IPS-18a (cell line): ENCODE measurements around the gene DCTN4.
A peak's percentile ranks its signal among the peaks of the same experiment; 100 is the strongest.

ENCODE experiments used
- H3K27ac ChIP-seq: one replicate; pipeline ENCODE4 v1.5.1; 2013; ENCODE audit warnings: low read length
- H3K27me3 ChIP-seq: one replicate; pipeline ENCODE4 v1.6.1; 2013; ENCODE audit warnings: mild to moderate bottlenecking, low read length; ENCODE audit not compliant: control insufficient read depth, insufficient read depth
- H3K36me3 ChIP-seq: one replicate; pipeline ENCODE4 v1.6.1; 2013; ENCODE audit warnings: low read depth, low read length; ENCODE audit not compliant: control insufficient read depth
- H3K4me1 ChIP-seq: one replicate; pipeline ENCODE4 v1.6.1; 2013; ENCODE audit warnings: low read depth, low read length; ENCODE audit not compliant: control insufficient read depth
- H3K4me3 ChIP-seq: one replicate; pipeline ENCODE4 v1.5.1; 2013; ENCODE audit warnings: low read length
- H3K9ac ChIP-seq: one replicate; pipeline ENCODE4 v1.6.1; 2013; ENCODE audit warnings: mild to moderate bottlenecking, low read length, moderate library complexity
- H3K9me3 ChIP-seq: one replicate; pipeline ENCODE4 v1.6.1; 2013; ENCODE audit warnings: low read depth, low read length; ENCODE audit not compliant: control insufficient read depth

The DCTN4 gene

GRCh38 chr5:150777685-150778084, 18.9 kb upstream of the DCTN4 start:
- Histone ChIP-seq H3K4me3 (peak overlapping the region; percentile 91), H3K9ac (no peak overlapping the region), H3K36me3 (no peaks in the 10 kb centered on the region), H3K27ac (no peak overlapping the region), H3K27me3 (peaks cover 20% of the 10 kb centered on the region), H3K9me3 (no peaks in the 10 kb centered on the region), H3K4me1 (peaks cover 11% of the 10 kb centered on the region)

GRCh38 chr5:150774145-150774544, 15.3 kb upstream of the DCTN4 start:
- Histone ChIP-seq H3K27me3 (peaks cover 21% of the 10 kb centered on the region), H3K36me3 (no peaks in the 10 kb centered on the region), H3K27ac (no peak overlapping the region)

GRCh38 chr5:150771034-150771795, 12.4 kb upstream of the DCTN4 start:
- Histone ChIP-seq H3K27me3 (peaks cover 27% of the 10 kb centered on the region), H3K9me3 (no peaks in the 10 kb centered on the region), H3K9ac (no peak overlapping the region), H3K4me3 (no peak overlapping the region), H3K36me3 (no peaks in the 10 kb centered on the region), H3K27ac (no peak overlapping the region), H3K4me1 (no peaks in the 10 kb centered on the region)

More at GRCh38 chr5:150774145-150774544, 15.3 kb upstream of the DCTN4 start:
- Histone ChIP-seq H3K9me3 (no peaks in the 10 kb centered on the region), H3K4me1 (peaks cover 7% of the 10 kb centered on the region), H3K9ac (no peak overlapping the region), H3K4me3 (no peak overlapping the region)

GRCh38 chr5:150766251-150766650, 7.4 kb upstream of the DCTN4 start:
- Histone ChIP-seq H3K27ac (no peak overlapping the region), H3K27me3 (peaks cover 27% of the 10 kb centered on the region)

GRCh38 chr5:150765799-150766169, 7.0 kb upstream of the DCTN4 start:
- Histone ChIP-seq H3K9me3 (no peaks in the 10 kb centered on the region), H3K9ac (no peak overlapping the region), H3K27ac (no peak overlapping the region), H3K4me3 (no peak overlapping the region), H3K36me3 (no peaks in the 10 kb centered on the region), H3K4me1 (no peaks in the 10 kb centered on the region), H3K27me3 (peaks cover 27% of the 10 kb centered on the region)

More at GRCh38 chr5:150766251-150766650, 7.4 kb upstream of the DCTN4 start:
- Histone ChIP-seq H3K4me1 (no peaks in the 10 kb centered on the region), H3K9ac (no peak overlapping the region), H3K4me3 (no peak overlapping the region), H3K36me3 (no peaks in the 10 kb centered on the region), H3K9me3 (no peaks in the 10 kb centered on the region)

GRCh38 chr5:150765011-150765798, 6.4 kb upstream of the DCTN4 start:
- H3K9me3 ChIP-seq: no peaks in the 10 kb centered on the region
- H3K36me3 ChIP-seq: no peaks in the 10 kb centered on the region
- peaks cover 27% of the 10 kb centered on the region for H3K27me3 ChIP-seq
- no peak overlapping the region for H3K4me3 ChIP-seq
- no peak overlapping the region for H3K27ac ChIP-seq
- no peak overlapping the region for H3K9ac ChIP-seq
- no peaks in the 10 kb centered on the region for H3K4me1 ChIP-seq

- no peak overlapping the region for H3K4me3 ChIP-seq
- no peaks in the 10 kb centered on the region for H3K36me3 ChIP-seq
- no peak overlapping the region for H3K9ac ChIP-seq
- no peaks in the 10 kb centered on the region for H3K4me1 ChIP-seq
- peaks cover 23% of the 10 kb centered on the region for H3K27me3 ChIP-seq
- H3K9me3 ChIP-seq: no peaks in the 10 kb centered on the region
- no peak overlapping the region for H3K27ac ChIP-seq
These were observed 5.7 kb upstream of the DCTN4 start for GRCh38 chr5:150764530-150764929.

GRCh38 chr5:150763023-150763769, 4.4 kb upstream of the DCTN4 start:
- no peaks in the 10 kb centered on the region for H3K4me1 ChIP-seq
- H3K9ac ChIP-seq: no peak overlapping the region
- H3K36me3 ChIP-seq: no peaks in the 10 kb centered on the region
- H3K4me3 ChIP-seq: no peak overlapping the region
- peaks cover 15% of the 10 kb centered on the region for H3K27me3 ChIP-seq
- H3K9me3 ChIP-seq: no peaks in the 10 kb centered on the region
- no peak overlapping the region for H3K27ac ChIP-seq

GRCh38 chr5:150762211-150762610, 3.4 kb upstream of the DCTN4 start:
- H3K9ac ChIP-seq: no peak overlapping the region

GRCh38 chr5:150759334-150759583, 442 bp upstream of the DCTN4 start:
- H3K27me3 ChIP-seq: no peaks in the 10 kb centered on the region
- H3K36me3 ChIP-seq: peaks cover 11% of the 10 kb centered on the region
- no peak overlapping the region for H3K27ac ChIP-seq
- no peaks in the 10 kb centered on the region for H3K9me3 ChIP-seq
- peak overlapping the region; percentile 97 for H3K4me3 ChIP-seq
- no peaks in the 10 kb centered on the region for H3K4me1 ChIP-seq
- peak overlapping the region; percentile 82 for H3K9ac ChIP-seq

More at GRCh38 chr5:150762211-150762610, 3.4 kb upstream of the DCTN4 start:
- H3K27me3 ChIP-seq: peaks cover 6% of the 10 kb centered on the region
- H3K4me3 ChIP-seq: no peak overlapping the region
- H3K27ac ChIP-seq: no peak overlapping the region
- no peaks in the 10 kb centered on the region for H3K9me3 ChIP-seq
- H3K4me1 ChIP-seq: no peaks in the 10 kb centered on the region
- no peaks in the 10 kb centered on the region for H3K36me3 ChIP-seq

- Histone ChIP-seq H3K27ac (no peak overlapping the region), H3K9ac (peak overlapping the region; percentile 82), H3K36me3 (peaks cover 22% of the 10 kb centered on the region), H3K9me3 (no peaks in the 10 kb centered on the region), H3K4me1 (no peaks in the 10 kb centered on the region), H3K4me3 (peak overlapping the region; percentile 97), H3K27me3 (no peaks in the 10 kb centered on the region)
These were observed 650 bp downstream of the DCTN4 start for GRCh38 chr5:150758203-150758530.
